ENCODE measurements around the gene NPR3. TPM values are rescaled to one million over a fixed set of nuclear protein-coding genes. Genes with fewer than 3 reads are reported as not detected.

The NPR3 gene
- total RNA-seq, 1 experiment from 2014 or later: 2.2 TPM

- Histone ChIP-seq H3K4me2 (no peak overlapping the region), H4K20me1 (ENCODE audit: insufficient read depth) (no peaks in the 10 kb centered on the region), H3K4me3 (no peak overlapping the region), H3F3A (ENCODE audit: insufficient read depth, low read depth) (no peaks in the 10 kb centered on the region), H3K9me3 (ENCODE audit: insufficient read depth, low read depth) (peaks cover 16% of the 10 kb centered on the region; the same call in 1 of the 2 replicates), H3K79me2 (ENCODE audit: low read depth) (no peaks in the 10 kb centered on the region), H3K9me2 (ENCODE audit: insufficient read depth) (no peaks in the 10 kb centered on the region), H3K4me1 (replicated peaks; ENCODE audit: insufficient read depth) (no peaks in the 10 kb centered on the region), H2AFZ (no peak overlapping the region), H3K27me3 (ENCODE audit: insufficient read depth, low read depth) (peaks cover 8% of the 10 kb centered on the region; the same call in 1 of the 2 replicates), H3K36me3 (ENCODE audit: low read depth) (no peaks in the 10 kb centered on the region), H3K27ac (no peak overlapping the region)
- intact Hi-C loops (cut with micrococcal nuclease; ENCODE audit: unreplicated experiment): no loop called here
- no TSS peak for BruUV-seq (replicated peaks)
- peak in 1 of 2 experiments; percentile 25 for DNase-seq
- no peak for TF ChIP-seq EZH2 (IDR thresholded peaks at IDR 0.05; ENCODE audit: low read depth)
- POLR2A ChIA-PET (ENCODE audit: unreplicated experiment): interaction anchor here (0.6 kb wide), 1 partner anchor 22 kb away, joined by 7 read pairs; no protein-coding TSS in a partner anchor
- CTCF ChIA-PET: no interaction called here
Measured at GRCh38 chr5:32777222-32777621, 66.1 kb downstream of the NPR3 start.

GRCh38 chr5:32777733-32778132, 66.6 kb downstream of the NPR3 start:
- CTCF ChIA-PET: interaction anchor here (1.2 kb wide), 1 partner anchor 65 kb away, joined by 3 read pairs; no protein-coding TSS in a partner anchor
- DNase-seq: no peak

GRCh38 chr5:32778403-32778802, 67.3 kb downstream of the NPR3 start:
- Histone ChIP-seq H3K27ac (no peak overlapping the region), H3K4me1 (replicated peaks; ENCODE audit: insufficient read depth) (no peaks in the 10 kb centered on the region), H3K4me3 (no peak overlapping the region), H3K79me2 (ENCODE audit: low read depth) (no peaks in the 10 kb centered on the region), H3K9me3 (ENCODE audit: insufficient read depth, low read depth) (peaks cover 16% of the 10 kb centered on the region; the same call in 1 of the 2 replicates), H4K20me1 (ENCODE audit: insufficient read depth) (no peaks in the 10 kb centered on the region), H3K9me2 (ENCODE audit: insufficient read depth) (no peaks in the 10 kb centered on the region), H3K36me3 (ENCODE audit: low read depth) (no peaks in the 10 kb centered on the region), H3K4me2 (no peak overlapping the region), H2AFZ (no peak overlapping the region), H3K27me3 (ENCODE audit: insufficient read depth, low read depth) (peaks cover 18% of the 10 kb centered on the region; the same call in 1 of the 2 replicates), H3F3A (ENCODE audit: insufficient read depth, low read depth) (no peaks in the 10 kb centered on the region)
- DNase-seq: no peak
- intact Hi-C loops (cut with micrococcal nuclease; ENCODE audit: unreplicated experiment): no loop called here
- CTCF ChIA-PET: interaction anchor here (1.2 kb wide), 1 partner anchor 64 kb away, joined by 3 read pairs; no protein-coding TSS in a partner anchor
- POLR2A ChIA-PET (ENCODE audit: unreplicated experiment): no interaction called here
- TF ChIP-seq EZH2 (IDR thresholded peaks at IDR 0.05; ENCODE audit: low read depth): no peak
- TF ChIP-seq, protein P1, sequence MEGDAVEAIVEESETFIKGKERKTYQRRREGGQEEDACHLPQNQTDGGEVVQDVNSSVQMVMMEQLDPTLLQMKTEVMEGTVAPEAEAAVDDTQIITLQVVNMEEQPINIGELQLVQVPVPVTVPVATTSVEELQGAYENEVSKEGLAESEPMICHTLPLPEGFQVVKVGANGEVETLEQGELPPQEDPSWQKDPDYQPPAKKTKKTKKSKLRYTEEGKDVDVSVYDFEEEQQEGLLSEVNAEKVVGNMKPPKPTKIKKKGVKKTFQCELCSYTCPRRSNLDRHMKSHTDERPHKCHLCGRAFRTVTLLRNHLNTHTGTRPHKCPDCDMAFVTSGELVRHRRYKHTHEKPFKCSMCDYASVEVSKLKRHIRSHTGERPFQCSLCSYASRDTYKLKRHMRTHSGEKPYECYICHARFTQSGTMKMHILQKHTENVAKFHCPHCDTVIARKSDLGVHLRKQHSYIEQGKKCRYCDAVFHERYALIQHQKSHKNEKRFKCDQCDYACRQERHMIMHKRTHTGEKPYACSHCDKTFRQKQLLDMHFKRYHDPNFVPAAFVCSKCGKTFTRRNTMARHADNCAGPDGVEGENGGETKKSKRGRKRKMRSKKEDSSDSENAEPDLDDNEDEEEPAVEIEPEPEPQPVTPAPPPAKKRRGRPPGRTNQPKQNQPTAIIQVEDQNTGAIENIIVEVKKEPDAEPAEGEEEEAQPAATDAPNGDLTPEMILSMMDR (conservative IDR thresholded peaks at IDR 0.05): no peak
- no TSS peak for BruUV-seq (replicated peaks)

More at GRCh38 chr5:32777733-32778132, 66.6 kb downstream of the NPR3 start:
- Histone ChIP-seq H3K9me2 (ENCODE audit: insufficient read depth) (no peaks in the 10 kb centered on the region), H3K27ac (no peak overlapping the region), H2AFZ (no peak overlapping the region), H3K27me3 (ENCODE audit: insufficient read depth, low read depth) (peaks cover 11% of the 10 kb centered on the region; the same call in 1 of the 2 replicates), H3K36me3 (ENCODE audit: low read depth) (no peaks in the 10 kb centered on the region), H3K4me2 (no peak overlapping the region), H3K4me1 (replicated peaks; ENCODE audit: insufficient read depth) (no peaks in the 10 kb centered on the region), H3K4me3 (no peak overlapping the region), H4K20me1 (ENCODE audit: insufficient read depth) (no peaks in the 10 kb centered on the region), H3K79me2 (ENCODE audit: low read depth) (no peaks in the 10 kb centered on the region), H3K9me3 (ENCODE audit: insufficient read depth, low read depth) (peaks cover 16% of the 10 kb centered on the region; the same call in 1 of the 2 replicates), H3F3A (ENCODE audit: insufficient read depth, low read depth) (no peaks in the 10 kb centered on the region)
- intact Hi-C loops (cut with micrococcal nuclease; ENCODE audit: unreplicated experiment): no loop called here
- TF ChIP-seq, protein P1 (conservative IDR thresholded peaks at IDR 0.05): no peak
- TF ChIP-seq EZH2 (IDR thresholded peaks at IDR 0.05; ENCODE audit: low read depth): no peak
- BruUV-seq (replicated peaks): no TSS peak
- POLR2A ChIA-PET (ENCODE audit: unreplicated experiment): interaction anchor here (0.6 kb wide), 1 partner anchor 21 kb away, joined by 7 read pairs; no protein-coding TSS in a partner anchor
